Suppressor macrophage treated with lipopolysaccharide for 4 hours (primary cell): Measurements from ENCODE around the gene ALDH7A1.
A peak's percentile ranks its signal among the peaks of the same experiment; 100 is the strongest.
"Not testable (repeated sequence)": the region's sequence is repeated elsewhere in the genome, so short reads cannot be mapped to it uniquely, and the experiment has no call there.

Experiments used
- DNase-seq: peaks from one replicate; pipeline ENCODE4 v3.0.0-alpha.2; 2020

The ALDH7A1 gene

DNA sequence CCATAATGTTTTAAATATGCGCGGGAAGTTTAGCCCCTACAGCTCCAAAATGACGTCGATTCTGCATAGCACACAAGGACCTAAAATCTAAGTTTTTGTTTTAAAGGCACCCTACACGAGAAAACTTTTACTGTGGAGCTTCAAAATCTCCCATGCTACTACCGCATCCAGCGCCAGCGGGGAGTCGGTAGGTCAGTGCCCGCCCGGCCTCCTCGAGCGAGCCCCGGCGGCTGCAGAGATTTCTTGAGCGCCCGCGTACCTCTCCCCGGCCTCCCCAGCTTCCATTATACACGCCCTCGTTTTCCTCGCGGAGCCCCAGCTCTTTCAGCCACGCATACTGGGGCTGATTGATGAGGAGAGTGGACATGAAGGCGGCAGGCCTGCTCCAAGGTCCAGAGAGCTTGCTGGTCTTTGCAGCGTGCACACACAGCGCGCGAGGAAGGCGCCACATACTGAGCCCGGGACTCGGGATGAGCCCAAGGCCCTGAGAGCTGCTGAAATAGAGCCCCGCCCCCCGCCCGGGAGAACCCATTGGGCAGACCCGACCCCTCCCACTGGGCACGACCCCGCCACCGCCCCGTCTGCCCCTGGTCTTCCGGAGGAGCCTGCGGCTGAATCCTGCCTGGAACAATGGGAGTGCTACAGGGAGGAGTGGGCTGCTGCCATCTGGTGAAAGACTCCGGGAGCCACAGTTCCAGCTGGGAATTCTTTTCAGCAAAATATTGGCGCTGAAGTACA is at the start of gene ALDH7A1:
Gene ALDH7A1, minus strand, starts transcription at position 472 of the 738 bp plus-strand sequence. Its CDS starts 21 bp downstream, at position 451.
- DNase-seq = peak; percentile 55

DNA sequence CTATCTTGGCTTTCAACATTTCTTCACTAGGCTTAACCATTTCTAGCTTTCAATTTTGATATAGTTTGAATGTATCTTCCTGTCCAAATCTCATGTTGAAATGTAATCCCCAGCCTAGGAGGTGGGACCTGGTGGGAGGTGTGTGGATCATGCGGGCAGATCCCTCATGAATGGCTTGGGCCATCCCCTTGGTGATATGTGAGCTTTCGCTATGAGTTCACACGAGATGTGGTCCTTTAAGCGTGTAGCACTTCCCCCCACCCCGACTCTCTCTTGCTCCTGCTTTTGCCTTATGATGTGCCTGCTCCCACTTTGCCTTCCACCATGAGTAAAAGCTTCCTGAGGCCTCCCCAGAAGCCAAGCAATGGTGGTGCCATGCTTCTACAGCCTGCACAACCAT is 46.4 kb upstream of the ALDH7A1 start:
- no peak for DNase-seq

DNA sequence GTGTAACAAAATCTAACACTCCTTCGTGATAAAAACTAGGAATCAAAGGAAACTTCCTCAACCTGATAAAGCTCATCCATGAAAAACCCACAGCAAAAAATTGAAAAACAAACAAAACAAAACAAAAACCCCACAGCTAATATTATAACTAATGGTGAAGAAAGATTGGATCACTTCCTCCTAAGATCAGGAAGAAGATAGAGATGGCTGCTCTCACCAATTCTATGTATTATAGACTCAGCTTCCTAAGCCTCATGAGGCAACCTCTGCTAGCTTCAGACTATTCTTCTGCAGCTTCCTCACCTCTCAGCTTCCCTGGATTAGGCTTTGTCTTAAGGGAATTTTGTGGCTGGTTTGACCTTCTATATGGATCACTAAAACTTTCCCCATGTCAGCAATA is 45.8 kb upstream of the ALDH7A1 start:
- DNase-seq = peak; percentile 42

DNA sequence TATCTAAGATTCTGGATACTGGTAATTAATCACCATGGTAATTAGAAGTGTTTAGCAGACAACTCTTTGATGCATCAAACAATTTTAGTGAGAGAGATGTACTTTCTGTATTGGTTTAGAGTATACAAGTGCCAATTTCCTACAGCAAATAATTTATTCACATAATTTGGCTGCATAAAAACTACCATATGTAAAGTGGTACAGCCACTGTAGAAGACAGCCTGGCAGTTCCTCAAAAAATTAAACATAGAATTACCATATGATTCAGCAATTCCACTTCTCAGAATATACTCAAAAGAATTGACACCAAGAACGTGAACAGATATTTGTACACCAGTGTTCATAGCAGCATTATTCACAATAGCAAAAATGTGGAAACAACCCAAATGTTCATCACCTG is 41.9 kb upstream of the ALDH7A1 start:
- DNase-seq = peak; percentile 11

DNA sequence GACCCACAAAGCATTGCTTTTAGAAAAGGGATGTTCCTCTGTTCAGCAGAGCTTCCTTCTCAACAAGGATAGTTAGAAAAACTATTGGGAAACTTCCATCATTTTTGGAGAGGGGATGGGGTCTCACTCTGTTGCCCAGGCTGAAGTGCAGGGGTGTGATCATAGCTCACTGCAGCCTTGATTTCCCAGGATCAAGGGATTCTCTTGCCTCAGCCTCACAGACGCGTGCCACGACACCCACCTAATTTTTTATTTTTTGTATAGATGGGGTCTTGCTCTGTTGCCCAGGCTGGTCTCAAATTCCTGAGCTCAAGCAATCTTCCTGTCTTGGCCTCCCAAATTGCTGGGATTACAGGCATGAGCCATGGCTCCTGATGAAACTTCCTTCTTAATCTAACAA is 40.6 kb upstream of the ALDH7A1 start:
- DNase-seq = no peak

DNA sequence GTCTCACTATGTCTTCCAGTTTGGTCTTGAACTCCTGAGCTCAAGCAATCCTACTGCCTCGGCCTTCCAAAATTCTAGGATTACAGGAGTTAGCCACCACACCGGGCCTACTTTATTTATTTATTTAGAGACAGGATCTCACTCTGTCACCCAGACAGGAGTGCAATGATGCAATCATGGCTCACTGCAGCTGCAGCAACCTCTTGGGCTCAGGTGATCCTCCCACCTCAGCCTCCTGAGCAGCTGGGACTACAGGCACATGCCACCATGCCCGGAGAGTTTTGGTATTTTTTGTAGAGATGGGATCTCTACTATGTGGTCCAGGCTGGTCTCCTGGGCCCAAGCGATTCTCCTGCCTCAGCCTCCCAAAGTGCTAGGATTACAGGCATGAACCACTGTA is 38.5 kb upstream of the ALDH7A1 start:
- no peak for DNase-seq

DNA sequence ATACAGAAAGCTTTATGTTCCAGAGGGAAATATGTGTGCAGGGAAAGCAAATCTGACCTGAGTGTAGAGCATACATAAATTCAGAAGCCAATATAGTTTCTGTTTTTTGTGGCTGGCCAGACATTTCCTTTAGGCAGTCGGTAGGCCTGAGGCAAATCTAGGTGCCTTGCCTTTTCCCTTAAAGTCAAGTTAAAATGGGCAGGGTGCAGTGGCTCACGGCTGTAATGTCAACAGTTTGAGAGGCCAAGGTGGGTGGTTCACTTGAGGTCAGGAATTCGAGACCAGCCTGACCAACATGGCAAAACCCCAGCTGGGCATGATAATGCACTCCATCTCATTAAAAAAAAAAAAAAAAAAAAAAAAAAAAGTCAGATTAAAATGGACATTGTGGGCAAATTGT is 36.9 kb upstream of the ALDH7A1 start:
- no peak for DNase-seq

DNA sequence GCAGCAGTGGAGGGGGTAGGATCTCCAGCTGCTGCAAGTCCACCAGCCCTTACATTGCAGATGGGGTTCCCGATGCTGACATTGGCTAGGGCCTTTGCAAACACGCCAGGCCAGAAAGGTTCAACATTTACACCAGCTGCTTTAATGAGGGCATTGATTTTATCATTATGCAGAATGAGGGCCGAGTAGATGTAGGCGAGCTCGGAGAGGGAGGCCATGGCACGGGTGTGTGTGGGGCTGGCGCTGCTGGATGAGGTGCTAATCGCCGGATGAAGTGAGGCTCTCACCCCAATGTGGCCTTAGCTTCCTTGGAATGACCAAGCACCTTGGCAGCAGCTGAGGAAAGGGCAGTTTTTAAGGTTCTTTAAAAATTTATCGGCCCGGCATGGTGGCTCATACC is 33.1 kb upstream of the ALDH7A1 start:
- no peak for DNase-seq

DNA sequence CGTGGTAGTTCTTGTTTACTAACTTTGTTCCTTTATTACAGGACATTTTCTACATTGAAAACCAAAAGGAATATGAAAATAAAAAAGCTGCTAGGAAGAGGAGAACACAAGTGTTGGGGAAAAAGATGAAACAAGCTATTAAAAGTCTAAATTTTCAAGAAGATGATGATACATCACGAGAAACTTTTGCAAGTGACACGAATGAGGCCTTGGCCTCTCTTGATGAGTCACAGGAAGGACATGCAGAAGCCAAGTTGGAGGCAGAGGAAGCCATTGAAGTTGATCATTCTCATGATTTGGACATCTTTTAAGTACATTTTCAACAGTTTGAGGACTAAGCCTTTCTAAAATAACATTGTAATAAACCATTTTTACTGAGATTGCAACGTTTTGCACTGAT is 29.5 kb upstream of the ALDH7A1 start:
- peak; percentile 73 for DNase-seq

DNA sequence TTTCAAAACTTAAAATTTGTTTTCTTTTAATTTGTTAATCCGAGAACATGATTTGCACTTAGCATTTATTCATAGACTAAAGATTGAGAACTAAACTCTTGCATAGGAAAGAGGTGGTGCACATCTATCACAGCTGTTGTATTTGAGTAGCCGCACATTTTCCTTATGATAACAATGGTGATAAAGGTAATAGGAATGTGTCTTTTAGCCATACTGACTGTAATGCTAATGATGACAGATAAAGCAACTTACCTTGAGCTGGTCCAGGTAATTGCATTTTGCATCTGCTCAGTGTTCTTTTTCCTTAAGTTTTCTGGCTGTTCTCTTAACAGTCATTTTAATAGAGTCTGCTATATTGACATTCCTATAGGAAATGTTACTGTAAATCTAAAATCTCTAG is 24.8 kb upstream of the ALDH7A1 start:
- no peak for DNase-seq

DNA sequence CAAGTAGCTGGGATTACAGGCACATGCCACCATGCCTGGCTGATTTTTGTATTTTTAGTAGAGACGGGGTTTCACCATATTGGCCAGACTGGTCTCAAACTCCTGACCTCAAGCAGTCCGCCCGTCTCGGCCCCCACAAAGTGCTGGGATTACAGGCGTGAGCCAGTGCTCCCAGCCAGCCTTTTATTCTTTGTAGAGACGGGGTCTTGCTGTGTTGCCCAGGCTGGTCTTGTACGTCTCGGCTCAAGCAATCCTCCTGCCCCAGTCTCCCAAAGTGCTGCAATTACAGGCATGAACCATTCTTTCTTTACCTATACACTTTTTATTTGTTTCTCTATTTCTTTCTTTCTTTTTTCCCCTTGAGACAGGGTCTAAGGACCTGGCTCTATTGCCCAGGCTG is 22.6 kb upstream of the ALDH7A1 start:
- not testable (repeated sequence) for DNase-seq

DNA sequence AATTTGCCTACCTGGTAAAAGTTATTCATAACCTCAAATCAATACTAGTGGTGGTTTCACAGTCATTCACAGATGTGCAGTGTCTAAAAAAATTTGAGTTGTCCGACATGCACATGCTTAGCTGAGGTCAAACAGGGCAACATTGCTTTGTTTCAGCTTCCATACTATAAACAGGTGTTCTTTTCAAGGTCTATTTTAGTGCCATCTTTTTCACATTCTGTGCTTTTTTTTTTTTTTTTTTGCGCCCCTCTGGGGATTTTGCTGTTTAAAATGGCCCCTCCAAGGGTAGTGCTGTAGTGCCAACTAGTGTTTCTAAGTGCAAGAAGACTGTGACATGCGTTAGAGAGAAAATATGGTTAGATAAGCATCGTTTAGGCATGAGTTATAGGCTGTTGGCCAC is 20.3 kb upstream of the ALDH7A1 start:
- DNase-seq = no peak

DNA sequence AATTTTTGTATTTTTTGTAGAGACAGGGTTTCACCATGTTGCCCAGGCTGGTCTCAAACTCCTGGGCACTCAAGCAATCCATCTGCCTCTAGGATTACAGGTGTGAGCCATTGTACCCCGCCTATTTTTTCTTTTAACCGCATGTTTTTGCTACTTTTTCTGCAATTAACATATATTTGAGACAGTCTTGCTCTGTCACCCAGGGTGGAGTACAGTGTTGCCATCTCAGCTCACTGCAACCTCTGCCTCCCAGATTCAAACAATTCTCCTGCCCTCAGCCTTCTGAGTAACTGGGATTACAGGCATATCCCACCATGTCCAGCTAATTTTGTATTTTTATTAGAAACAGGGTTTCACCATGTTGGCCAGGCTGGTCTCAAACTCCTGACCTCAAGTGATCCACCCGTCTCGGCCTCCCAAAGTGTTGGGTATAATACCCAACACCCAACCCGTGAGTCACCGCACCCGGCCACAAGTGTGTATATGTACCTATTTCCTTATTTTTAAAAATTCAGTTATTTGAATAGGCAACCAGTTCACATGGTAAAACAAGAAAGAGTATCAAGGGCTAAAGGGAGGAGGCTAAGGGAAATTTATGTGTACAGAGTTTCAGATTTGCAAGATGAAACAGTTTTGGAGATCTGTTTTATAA is 19.0 kb upstream of the ALDH7A1 start:
- DNase-seq = no peak

DNA sequence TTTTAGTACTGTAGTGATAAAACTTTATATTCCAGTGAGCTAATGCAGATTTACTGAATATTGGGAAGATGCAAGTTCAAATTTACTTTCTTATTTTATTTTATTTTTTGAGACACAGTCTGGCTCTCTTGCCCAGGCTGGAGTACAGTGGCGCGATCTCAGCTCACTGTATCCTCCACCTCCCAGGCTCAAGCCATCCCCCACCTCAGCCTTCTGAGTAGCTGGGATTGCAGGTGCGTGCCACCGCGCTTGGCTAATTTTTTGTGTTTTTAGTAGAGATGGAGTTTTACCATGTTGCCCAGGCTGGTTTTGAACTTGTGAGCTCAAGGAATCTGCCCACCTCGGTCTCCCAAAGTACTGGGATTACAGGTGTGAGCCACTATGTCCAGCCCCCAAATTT is 15.6 kb upstream of the ALDH7A1 start:
- DNase-seq = no peak

DNA sequence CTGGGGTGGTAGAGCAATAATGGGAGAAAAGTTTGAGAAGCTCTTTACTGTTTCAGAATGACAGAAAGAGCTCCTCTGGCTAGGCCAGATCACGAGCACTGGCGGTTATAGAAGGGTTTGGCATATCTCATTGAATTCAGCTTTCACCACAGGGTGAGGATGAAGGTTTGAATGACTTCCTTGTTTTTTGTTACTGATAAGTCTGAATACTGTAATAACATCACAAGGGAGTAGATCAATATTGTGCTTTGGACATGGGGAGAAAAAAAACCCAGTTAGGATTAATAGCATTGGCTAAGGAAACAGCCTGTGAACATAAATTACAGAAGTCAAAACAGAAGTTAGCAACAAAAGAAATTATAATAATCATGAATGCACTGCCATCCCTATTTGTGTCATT is 15.1 kb upstream of the ALDH7A1 start:
- DNase-seq = no peak

DNA sequence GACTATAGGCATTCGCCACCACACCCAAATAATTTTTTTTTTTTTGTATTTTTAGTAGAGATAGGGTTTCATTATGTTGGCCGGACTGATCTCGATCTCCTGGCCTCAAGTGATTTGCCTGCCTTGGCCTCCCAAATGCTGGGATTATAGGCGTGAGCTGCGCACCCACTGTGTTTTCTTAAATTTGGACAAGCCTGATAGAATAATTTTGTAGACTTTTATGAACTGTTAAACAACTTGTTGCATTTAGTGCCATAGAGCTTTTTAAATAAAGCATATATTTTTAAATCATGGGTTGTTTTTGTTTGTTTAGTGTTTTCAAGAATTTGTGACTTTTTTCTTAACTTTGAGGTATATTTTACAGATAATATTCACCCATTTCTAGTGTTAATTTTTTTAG is 10.5 kb upstream of the ALDH7A1 start:
- DNase-seq = no peak

DNA sequence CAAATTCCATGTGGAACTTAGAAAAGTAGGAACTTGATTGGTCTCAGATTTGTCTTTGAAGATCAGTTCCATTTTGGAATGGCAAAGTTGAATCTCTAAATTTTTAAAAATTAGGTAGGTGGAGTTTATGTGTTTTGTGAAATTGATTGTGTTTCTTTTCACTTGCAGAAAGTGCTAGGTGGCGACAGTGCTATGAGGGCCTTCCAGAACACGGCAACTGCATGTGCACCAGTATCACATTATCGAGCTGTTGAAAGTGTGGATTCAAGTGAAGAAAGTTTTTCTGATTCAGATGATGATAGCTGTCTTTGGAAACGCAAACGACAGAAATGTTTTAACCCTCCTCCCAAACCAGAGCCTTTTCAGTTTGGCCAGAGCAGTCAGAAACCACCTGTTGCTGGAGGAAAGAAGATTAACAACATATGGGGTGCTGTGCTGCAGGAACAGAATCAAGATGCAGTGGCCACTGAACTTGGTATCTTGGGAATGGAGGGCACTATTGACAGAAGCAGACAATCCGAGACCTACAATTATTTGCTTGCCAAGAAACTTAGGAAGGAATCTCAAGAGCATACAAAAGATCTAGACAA is 8.5 kb upstream of the ALDH7A1 start:
- no peak for DNase-seq

DNA sequence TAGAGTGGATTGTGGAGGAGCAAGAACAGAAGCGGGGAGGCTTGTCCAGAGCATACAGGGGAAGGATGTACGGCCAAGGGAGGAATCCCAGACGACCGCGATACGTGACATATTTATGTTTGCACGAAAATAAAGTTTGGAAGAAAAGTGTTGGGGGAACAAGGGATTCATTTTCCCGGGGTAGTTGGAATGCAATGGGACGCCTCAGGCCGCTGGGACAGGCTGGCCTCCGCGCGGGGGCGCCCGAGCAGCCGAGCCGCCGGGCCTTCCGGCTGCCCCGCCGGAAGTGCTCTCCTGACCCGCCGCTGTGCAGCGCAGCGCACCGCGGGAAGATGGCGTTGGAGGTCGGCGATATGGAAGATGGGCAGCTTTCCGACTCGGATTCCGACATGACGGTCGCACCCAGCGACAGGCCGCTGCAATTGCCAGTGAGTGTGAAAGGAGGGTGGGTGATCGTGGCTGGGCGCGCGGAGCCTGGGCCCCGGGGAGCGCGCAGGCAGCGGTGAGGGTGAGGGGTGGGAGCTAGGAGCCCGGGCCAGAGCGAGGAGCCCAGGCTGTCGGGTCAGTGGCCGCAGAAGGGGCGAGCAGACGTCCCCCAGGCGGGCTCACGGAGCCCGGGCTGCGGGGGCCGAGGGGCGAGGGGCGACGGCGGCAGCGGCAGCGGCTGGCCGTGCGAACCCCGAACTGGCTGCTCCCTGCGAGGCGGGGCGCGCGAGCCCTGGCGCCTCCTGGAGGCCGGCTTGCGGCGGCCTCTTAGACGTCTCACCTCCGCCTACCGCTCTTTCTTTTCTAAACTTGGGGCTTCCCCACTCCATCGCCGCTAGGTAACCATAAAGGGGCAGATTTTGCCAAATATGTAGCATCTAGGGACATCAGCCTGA is 5.9 kb upstream of the ALDH7A1 start, which contains the start of gene PHAX:
Gene PHAX, plus strand, starts transcription at position 317 of the 881 bp plus-strand sequence. Its CDS starts 16 bp downstream, at position 333.
- peak; percentile 88 for DNase-seq

DNA sequence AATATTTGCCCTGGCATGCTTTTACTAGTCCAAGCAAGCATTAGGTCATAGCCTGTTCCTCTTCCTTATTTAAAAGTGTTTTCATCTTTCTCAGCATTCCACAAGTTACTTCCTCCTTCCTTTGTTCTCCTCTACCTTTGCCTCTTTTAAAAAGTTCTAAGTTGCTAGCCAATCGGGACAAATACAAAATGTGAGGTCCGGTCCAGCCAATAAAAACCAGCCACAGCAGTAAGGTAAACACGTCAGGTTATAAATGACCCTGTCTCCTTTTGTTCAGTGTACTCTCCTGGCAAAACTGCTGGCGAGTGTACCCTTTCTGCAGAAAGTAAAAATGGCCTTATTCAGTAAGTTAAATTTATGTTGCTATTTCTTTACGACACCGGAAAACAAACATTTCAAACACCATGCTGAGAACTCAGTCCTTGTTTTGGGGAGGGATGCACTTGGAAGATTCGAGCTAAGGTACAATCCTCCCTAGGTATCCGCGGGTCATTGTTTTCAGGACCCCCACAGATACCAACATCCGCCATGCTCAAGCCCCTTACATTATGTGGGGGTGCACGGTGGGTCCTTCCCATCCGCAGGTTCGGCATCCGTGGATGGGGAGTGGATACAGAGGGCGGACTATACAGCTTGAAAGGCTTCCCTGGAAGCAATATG is 5.1 kb upstream of the ALDH7A1 start:
- not testable (repeated sequence) for DNase-seq

DNA sequence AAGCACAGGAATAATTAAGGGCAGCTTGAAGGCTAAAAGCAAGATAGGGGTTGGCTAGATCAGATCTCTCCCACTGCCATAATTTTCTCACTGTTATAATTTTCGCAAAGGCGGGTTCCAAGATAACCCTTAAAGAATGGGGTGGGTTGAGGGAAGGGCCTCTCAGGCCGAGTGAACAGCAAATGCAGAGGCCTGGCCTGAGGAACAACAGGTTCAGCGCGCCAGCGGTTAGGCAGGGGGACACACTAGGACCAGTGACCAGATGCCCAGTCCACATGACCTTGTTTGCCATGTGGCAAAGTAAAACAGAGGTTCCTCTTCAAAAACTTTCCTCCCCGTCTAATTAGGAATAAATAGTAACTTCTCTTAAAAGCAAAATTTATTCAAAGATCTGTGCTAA is 4.5 kb upstream of the ALDH7A1 start:
- no peak for DNase-seq

DNA sequence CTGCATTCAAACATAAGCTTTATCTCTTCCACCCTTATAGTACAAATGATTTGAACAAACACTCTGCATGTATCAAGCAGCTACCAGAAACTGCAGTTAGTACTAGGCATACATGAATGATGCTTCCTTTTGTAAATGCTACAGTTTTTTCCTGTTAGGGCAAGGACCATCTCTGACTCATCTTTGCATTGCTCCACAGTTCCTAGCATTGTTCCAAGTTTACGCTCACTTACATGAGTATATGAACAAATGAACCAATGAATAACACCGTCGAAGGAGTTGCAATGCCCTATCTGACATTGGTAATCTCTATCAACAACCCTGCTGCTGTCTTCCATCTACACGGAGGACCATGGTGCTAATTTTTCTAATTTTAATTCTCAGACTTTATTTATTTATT is 2.1 kb upstream of the ALDH7A1 start:
- DNase-seq = peak; percentile 6

DNA sequence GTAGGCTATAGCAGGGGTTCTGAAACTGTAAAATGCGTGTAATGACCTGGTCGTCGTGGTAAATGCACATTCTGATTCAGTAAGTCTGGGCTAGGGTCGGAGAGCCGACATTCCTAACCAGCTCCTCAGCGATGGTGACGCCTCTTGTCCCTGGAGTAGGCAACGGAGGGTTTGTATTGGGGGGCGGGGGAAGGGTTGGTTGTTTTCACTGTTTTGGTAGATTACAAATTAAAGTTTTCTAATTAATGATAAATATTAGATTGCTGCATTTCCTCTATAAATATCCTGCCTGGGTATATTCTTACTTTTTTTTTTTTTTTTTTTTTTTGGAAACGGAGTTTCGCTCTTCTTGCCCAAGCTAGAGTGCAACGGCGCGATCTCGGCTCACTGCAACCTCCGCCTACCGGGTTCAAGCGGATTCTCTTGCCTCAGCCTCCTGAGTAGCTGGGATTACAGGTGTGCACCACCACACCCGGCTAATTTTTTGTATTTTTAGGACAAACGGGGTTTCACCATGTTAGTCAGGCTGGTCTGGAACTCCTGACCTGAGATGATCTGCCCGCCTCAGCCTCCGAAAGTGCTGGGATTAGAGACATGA is 566 bp upstream of the ALDH7A1 start:
- no peak for DNase-seq
